Right lobe of liver (tissue), 4 donors: ENCODE results near the gene PDE6A.

Source experiments
- POLR2A ChIP-seq: fragments of 450-650 bp; IDR thresholded peaks from one replicate; pipeline ENCODE4 v1.6.1; 2017; ENCODE audit warnings: antibody characterized with exemption, mild to moderate bottlenecking
- TF ChIP-seq, protein P1 (sequence below), 4 donors: fragments of 200-600 bp in 3 of 4; fragments of 450-650 bp in 1 of 4; IDR thresholded peaks; one replicate each; pipeline versions ENCODE4 v1.5.1 to v1.8.0; 2016 to 2022; ENCODE audit warnings: antibody characterized with exemption in 4 of 4, mild to moderate bottlenecking in 2 of 4
- donor health status: DM: no; HTN: no; CAD: no.
- donor health status: DM: no; HTN: no; CAD: no.
- donor health status: DM: no; HTN: yes; CAD: no.

DNA sequence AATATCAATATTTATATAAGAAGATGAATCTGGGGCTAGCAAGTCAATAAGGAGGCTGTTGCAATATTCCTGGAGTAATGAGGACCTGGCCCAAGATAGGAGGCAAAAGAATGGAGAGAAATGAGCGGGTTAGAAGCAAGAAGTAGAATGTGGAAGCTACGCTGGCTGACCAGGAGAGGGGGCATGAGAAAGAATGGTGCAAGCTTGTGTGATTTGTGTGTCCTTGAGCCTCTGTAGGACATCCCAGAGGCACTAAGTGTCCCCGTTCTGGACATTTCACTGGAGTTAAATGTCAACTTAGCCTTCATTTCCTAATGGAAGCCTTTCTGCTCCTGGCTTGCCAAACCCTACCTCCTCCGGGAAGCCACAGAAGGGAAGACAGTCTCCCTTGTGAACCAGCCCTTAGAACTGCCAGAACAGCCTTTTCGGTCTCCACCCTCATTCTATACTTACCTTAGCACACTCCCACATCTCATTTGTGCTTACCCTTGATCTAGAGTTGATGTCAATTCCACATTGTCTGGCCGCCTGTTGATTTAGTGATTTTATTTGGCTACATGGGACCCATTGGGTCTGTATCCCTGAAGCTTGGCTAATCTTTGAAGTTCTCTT is 6.7 kb upstream of the PDE6A start:
- TF ChIP-seq, protein P1, sequence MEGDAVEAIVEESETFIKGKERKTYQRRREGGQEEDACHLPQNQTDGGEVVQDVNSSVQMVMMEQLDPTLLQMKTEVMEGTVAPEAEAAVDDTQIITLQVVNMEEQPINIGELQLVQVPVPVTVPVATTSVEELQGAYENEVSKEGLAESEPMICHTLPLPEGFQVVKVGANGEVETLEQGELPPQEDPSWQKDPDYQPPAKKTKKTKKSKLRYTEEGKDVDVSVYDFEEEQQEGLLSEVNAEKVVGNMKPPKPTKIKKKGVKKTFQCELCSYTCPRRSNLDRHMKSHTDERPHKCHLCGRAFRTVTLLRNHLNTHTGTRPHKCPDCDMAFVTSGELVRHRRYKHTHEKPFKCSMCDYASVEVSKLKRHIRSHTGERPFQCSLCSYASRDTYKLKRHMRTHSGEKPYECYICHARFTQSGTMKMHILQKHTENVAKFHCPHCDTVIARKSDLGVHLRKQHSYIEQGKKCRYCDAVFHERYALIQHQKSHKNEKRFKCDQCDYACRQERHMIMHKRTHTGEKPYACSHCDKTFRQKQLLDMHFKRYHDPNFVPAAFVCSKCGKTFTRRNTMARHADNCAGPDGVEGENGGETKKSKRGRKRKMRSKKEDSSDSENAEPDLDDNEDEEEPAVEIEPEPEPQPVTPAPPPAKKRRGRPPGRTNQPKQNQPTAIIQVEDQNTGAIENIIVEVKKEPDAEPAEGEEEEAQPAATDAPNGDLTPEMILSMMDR (IDR thresholded peaks at IDR 0.05) = no peak
- no peak for TF ChIP-seq POLR2A
